GM12865 (cell line): ENCODE results near the gene DLG2.

Experiments
- DNase-seq: peaks from one replicate; pipeline ENCODE4 v3.0.0; 2010; ENCODE audit warnings: low read depth
- H3K4me3 ChIP-seq: 2 replicates; pipeline ENCODE4 v1.5.1; 2011; ENCODE audit warnings: mild to moderate bottlenecking, low read depth, low read length, control low read depth
- TF ChIP-seq, protein P1 (sequence below): IDR thresholded peaks from 2 replicates; pipeline ENCODE4 v1.5.1; 2011; ENCODE audit warnings: low read length, control low read depth, low read depth, inconsistent platforms; ENCODE audit not compliant: insufficient read depth; ENCODE audit errors: missing control alignments

Gene DLG2

DNA sequence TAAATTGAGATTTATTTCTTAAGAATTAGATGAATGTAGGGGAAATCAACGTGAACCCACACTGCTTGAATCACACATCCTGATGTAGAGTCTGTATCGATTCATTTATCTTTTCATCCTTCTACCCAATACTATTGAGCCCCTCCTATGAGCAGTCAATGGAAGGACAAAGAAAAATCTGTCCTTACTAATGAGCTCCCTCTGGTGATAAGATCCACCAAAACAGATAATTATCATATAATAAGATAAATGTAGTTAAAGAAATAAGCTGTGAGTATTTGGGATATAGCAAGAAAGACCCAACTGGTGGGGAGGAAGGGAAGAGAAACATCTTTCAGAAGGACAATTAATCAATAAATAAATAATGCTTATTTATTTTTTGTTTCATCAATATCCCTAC lies 1955.9 kb downstream of the DLG2 start:
- DNase-seq = no peak
- TF ChIP-seq, protein P1, sequence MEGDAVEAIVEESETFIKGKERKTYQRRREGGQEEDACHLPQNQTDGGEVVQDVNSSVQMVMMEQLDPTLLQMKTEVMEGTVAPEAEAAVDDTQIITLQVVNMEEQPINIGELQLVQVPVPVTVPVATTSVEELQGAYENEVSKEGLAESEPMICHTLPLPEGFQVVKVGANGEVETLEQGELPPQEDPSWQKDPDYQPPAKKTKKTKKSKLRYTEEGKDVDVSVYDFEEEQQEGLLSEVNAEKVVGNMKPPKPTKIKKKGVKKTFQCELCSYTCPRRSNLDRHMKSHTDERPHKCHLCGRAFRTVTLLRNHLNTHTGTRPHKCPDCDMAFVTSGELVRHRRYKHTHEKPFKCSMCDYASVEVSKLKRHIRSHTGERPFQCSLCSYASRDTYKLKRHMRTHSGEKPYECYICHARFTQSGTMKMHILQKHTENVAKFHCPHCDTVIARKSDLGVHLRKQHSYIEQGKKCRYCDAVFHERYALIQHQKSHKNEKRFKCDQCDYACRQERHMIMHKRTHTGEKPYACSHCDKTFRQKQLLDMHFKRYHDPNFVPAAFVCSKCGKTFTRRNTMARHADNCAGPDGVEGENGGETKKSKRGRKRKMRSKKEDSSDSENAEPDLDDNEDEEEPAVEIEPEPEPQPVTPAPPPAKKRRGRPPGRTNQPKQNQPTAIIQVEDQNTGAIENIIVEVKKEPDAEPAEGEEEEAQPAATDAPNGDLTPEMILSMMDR = peak; percentile 4
- no peak overlapping the region for H3K4me3 ChIP-seq

DNA sequence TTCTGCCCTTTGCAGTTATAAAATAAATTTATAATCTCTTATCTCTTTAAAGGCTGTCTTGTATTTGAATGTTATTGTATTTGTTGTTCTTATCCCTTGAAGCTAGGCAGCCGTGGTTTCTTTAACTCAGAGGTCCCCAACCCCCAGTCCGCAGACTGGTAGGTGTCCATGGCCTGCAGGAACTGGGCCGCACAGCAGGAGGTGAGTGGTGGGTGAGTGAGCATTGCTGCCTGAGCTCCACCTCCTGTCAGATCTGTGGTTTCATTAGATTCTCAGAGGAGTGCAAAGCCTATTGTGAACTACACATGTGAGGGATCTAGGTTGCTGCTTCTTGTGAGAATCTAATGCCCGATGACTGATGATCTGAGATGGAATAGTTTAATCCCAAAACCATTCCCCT lies 1961.0 kb downstream of the DLG2 start:
- TF ChIP-seq, protein P1 = no peak
- no peak overlapping the region for H3K4me3 ChIP-seq
- no peak for DNase-seq

DNA sequence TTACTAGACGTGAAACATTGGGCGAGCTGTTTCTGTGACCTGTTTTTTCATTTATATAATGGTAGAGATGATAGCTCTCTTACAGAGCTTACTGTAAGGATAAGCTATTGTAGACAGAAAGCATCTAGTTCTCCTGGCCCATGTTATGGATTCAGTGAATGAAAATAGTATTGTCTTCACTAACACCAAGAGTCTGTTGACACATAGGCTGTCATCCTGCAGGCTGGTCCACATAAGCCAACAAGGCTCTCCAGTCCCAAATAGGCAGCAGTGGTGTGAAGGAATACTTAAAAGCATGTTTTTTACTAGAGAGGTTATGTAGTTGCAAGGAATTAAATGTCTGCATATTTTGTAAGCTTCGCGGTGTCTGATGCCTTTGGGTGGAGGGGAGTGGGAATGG lies 1963.2 kb downstream of the DLG2 start:
- no peak overlapping the region for H3K4me3 ChIP-seq
- TF ChIP-seq, protein P1 = no peak
- no peak for DNase-seq

DNA sequence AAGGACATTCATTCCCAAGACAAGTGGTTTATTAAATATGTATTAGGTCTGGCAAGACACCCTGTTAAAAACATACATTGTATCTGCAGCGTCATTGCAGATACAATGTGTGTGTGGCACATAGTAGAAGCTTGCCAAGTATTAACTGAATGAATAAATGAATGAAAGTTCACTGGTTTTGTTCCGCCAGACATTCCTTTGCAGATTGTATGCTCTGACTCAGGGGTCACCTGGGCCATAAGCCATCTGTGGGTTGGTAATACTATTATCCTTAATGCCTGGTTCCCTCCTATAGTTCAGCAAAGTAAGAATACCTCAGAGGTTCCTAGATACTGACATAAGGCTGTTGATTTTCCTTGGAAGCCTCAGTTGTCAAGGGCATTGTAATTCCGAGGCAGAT lies 1963.7 kb downstream of the DLG2 start:
- no peak for DNase-seq
- no peak overlapping the region for H3K4me3 ChIP-seq
- TF ChIP-seq, protein P1 = no peak

DNA sequence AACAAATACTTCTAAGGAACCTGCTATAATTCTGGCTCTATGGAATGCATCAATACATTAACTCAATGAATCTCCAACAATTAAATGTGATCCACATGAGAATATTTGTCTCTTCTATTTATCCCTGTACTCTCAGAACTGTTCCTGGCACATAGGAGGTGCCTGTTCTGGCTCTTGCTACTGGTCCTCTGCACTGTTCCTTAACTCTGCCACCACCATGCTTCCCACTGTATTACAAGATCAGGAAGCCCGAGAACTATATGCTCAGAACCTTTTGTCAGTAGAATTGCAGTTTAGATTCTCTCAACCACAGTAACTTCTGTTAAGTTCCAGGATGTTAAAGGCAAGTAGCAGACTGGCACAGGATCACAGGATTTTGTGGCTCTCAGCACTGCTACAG lies 1964.7 kb downstream of the DLG2 start:
- TF ChIP-seq, protein P1 = no peak
- no peak for DNase-seq
- no peak overlapping the region for H3K4me3 ChIP-seq

DNA sequence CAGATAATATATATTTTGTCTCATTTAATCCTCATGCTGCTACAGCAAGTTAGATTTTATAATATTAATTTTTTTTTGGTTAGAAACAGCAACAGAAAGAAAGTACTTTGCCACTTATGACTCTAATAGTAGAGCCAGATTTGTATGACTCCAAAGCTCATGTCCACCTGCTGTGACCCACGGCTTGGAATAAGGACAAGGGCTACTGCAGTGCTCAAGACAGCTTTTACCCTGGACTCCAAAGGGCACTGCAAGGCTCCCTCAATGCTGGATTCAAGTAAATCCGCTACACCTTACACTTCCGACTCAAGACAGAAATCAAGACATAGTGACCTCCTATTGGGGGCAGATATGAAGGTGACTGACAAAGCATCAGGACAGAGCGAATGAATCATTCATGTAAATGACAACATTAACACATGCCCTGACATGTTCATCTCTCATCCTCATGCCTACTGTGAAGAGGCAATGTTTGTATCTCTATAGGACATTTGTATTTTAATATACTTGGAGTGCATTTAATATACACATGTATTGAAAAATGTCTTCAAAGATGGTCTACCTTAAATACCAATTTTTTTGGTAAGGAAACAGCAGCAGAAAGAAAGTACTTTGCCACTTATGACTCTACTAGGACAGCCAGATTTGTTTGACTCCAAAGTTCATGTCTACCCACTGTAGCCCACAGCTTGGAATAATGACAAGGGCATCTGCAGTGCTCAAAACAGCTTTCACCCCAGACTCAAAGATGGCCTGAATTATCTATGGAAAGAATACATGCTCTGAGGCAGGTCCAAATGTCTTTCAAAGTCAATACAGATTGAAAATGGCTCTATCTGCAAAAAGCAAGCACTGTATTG lies 1965.4 kb downstream of the DLG2 start:
- TF ChIP-seq, protein P1 = no peak
- DNase-seq = no peak

DNA sequence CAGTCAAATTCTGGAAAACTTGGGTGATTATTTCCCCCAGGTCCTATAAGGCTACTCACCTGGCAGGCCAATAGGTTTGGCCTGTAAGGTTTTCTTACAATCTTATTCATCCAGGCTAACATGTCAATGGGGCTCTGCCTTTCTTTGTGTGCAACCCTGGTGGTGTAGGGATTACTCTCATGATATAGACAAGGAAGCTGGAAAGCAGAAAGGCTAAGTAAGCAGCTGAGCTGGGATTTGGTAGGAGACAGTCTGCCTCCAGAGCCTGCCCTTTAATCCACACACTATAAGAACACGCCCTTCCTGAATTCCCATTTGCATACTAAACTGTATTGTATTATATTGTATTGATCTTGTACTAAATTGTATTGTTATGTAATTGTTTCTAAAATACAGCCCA lies 1967.7 kb downstream of the DLG2 start:
- TF ChIP-seq, protein P1 = no peak
- no peak for DNase-seq
- H3K4me3 ChIP-seq = no peak overlapping the region

More for the DNA sequence above, 1965.4 kb downstream of the DLG2 start:
- H3K4me3 ChIP-seq = no peak overlapping the region
